Measurements from ENCODE around the gene DNAH2.

- no peak for TF ChIP-seq CTCF (IDR thresholded peaks at IDR 0.05)
- TF ChIP-seq POLR2A (IDR thresholded peaks at IDR 0.05) = no peak
These were observed 2.6 kb upstream of the DNAH2 start for GRCh38 chr17:7714721-7715594.

All from tibial nerve (tissue), 3 donors.